Neural cell (in vitro differentiated cells): ENCODE data around the gene ATP1B4. TPM values are rescaled to one million over a fixed set of nuclear protein-coding genes. Genes with fewer than 3 reads are reported as not detected.

ENCODE experiments used
- H2AFZ ChIP-seq: fragments of 200-600, 300-800 bp; sonication (generic), shearing (Covaris generic); 2 replicates; pipeline ENCODE4 v1.6.0; 2014; ENCODE audit warnings: low read depth, mild to moderate bottlenecking, antibody characterized with exemption, low read length, moderate library complexity
- H3F3A ChIP-seq: fragments of 200-600 bp; shearing (Covaris generic); 2 replicates; pipeline ENCODE4 v1.6.1; 2016; ENCODE audit warnings: mild to moderate bottlenecking, moderate library complexity, mixed read lengths, antibody characterized with exemption, low read length; ENCODE audit not compliant: insufficient read depth, poor library complexity, severe bottlenecking
- H3K27ac ChIP-seq: fragments of 200-600, 300-800 bp; sonication (generic), shearing (Covaris generic); 2 replicates; pipeline ENCODE4 v1.5.1; 2014; ENCODE audit warnings: mild to moderate bottlenecking, low read length, moderate library complexity
- H3K27me3 ChIP-seq: fragments of 300-800, 200-600 bp; sonication (generic), shearing (Covaris generic); 2 replicates; pipeline ENCODE4 v1.6.0; 2014; ENCODE audit warnings: mild to moderate bottlenecking, low read depth, low read length, moderate library complexity; ENCODE audit not compliant: insufficient read depth
- H3K36me3 ChIP-seq: fragments of 300-800, 200-600 bp; sonication (generic), shearing (Covaris generic); 2 replicates; pipeline ENCODE4 v1.5.1; 2014; ENCODE audit warnings: mild to moderate bottlenecking, antibody characterized with exemption, low read length, moderate library complexity; ENCODE audit not compliant: insufficient read depth
- H3K4me2 ChIP-seq: fragments of 300-800, 200-600 bp; sonication (generic), shearing (Covaris generic); 2 replicates; pipeline ENCODE4 v1.6.0; 2014; ENCODE audit warnings: mild to moderate bottlenecking, low read length
- H3K4me3 ChIP-seq: fragments of 300-800, 200-600 bp; sonication (generic), shearing (Covaris generic); 2 replicates; pipeline ENCODE4 v1.5.1; 2014; ENCODE audit warnings: mild to moderate bottlenecking, low read length, moderate library complexity
- H3K79me2 ChIP-seq: fragments of 200-600 bp; shearing (Covaris generic); replicated peaks from 2 replicates; pipeline ENCODE4 v1.6.0; 2014; ENCODE audit warnings: mild to moderate bottlenecking, low read length, moderate library complexity; ENCODE audit not compliant: insufficient read depth
- H3K9ac ChIP-seq: fragments of 300-800, 200-600 bp; sonication (generic), shearing (Covaris generic); 2 replicates; pipeline ENCODE4 v1.6.1; 2016; ENCODE audit warnings: mild to moderate bottlenecking, low read length, mixed read lengths
- H3K9me2 ChIP-seq: fragments of 200-600 bp; shearing (Covaris generic); 2 replicates; pipeline ENCODE4 v1.6.1; 2016; ENCODE audit warnings: mild to moderate bottlenecking, low read length, mixed read lengths; ENCODE audit not compliant: insufficient read depth
- H3K9me3 ChIP-seq: fragments of 200-600, 300-800 bp; sonication (generic), shearing (Covaris generic); 2 replicates; pipeline ENCODE4 v1.6.1; 2016; ENCODE audit warnings: mild to moderate bottlenecking, mixed run types, low read length, moderate library complexity, mixed read lengths
- H4K20me1 ChIP-seq: fragments of 200-600 bp; shearing (Covaris generic); 2 replicates; pipeline ENCODE4 v1.6.1; 2016; ENCODE audit warnings: mild to moderate bottlenecking, mixed run types; ENCODE audit not compliant: insufficient read depth
- CTCF ChIP-seq: fragments of 450-650 bp; IDR thresholded peaks from 2 replicates; pipeline ENCODE4 v1.5.1; 2014; ENCODE audit warnings: antibody characterized with exemption, mild to moderate bottlenecking, moderate library complexity; ENCODE audit not compliant: poor library complexity, severe bottlenecking
- EP300 ChIP-seq: fragments of 450-650 bp; conservative IDR thresholded peaks from 2 replicates; pipeline ENCODE4 v1.6.1; 2014; ENCODE audit warnings: antibody characterized with exemption, mild to moderate bottlenecking, moderate library complexity; ENCODE audit not compliant: poor library complexity, severe bottlenecking
- EZH2 ChIP-seq: fragments of 200-600, 300-800 bp; shearing (Covaris generic), sonication (generic); IDR thresholded peaks from 2 replicates; pipeline ENCODE4 v1.6.1; 2014; ENCODE audit warnings: antibody characterized with exemption, low read length, borderline replicate concordance, mild to moderate bottlenecking; ENCODE audit not compliant: insufficient read depth, poor library complexity, severe bottlenecking
- MXI1 ChIP-seq: fragments of 450-650 bp; conservative IDR thresholded peaks from 2 replicates; pipeline ENCODE4 v1.6.1; 2014; ENCODE audit warnings: antibody characterized with exemption, mild to moderate bottlenecking; ENCODE audit not compliant: poor library complexity, severe bottlenecking
- POLR2AphosphoS5 ChIP-seq: IDR thresholded peaks from 2 replicates; pipeline ENCODE4 v1.6.1; 2012
- RAD21 ChIP-seq: fragments of 450-650 bp; conservative IDR thresholded peaks from 2 replicates; pipeline ENCODE4 v1.6.1; 2014; ENCODE audit warnings: antibody characterized with exemption, mild to moderate bottlenecking, moderate library complexity
- REST ChIP-seq: IDR thresholded peaks from 2 replicates; pipeline ENCODE4 v1.6.1; 2012; ENCODE audit warnings: borderline replicate concordance
- SMC3 ChIP-seq: fragments of 450-650 bp; conservative IDR thresholded peaks from 2 replicates; pipeline ENCODE4 v1.6.1; 2014; ENCODE audit warnings: antibody characterized with exemption, mild to moderate bottlenecking, moderate library complexity; ENCODE audit not compliant: poor library complexity
- TAF1 ChIP-seq: IDR thresholded peaks from 2 replicates; pipeline ENCODE4 v1.6.1; 2012; ENCODE audit warnings: low read depth
- polyA plus RNA-seq: library from polyadenylated mRNA; depleted of rRNA; stranded (reverse); fragments of >200 nt; gene quantifications from 2 replicates; pipeline ENCODE4 v1.2.3, GENCODE V29; 2014

The ATP1B4 gene
- polyA plus RNA-seq, 1 donor from 2014 or later, result not detected

GRCh38 chrX:120332394-120332793, 29.5 kb upstream of the ATP1B4 start:
- Histone ChIP-seq H3K4me3 (no peak overlapping the region), H3F3A (no peaks in the 10 kb centered on the region), H3K27me3 (no peaks in the 10 kb centered on the region), H3K9ac (no peak overlapping the region), H3K79me2 (no peaks in the 10 kb centered on the region), H3K9me3 (no peaks in the 10 kb centered on the region), H3K9me2 (no peaks in the 10 kb centered on the region), H3K4me2 (no peak overlapping the region), H3K36me3 (no peaks in the 10 kb centered on the region), H4K20me1 (no peaks in the 10 kb centered on the region), H2AFZ (no peak overlapping the region), H3K27ac (no peak overlapping the region)
- no peak for TF ChIP-seq TAF1
- TF ChIP-seq CTCF, result no peak
- no peak for TF ChIP-seq POLR2AphosphoS5
- TF ChIP-seq EP300, result no peak
- no peak for TF ChIP-seq EZH2
- TF ChIP-seq RAD21, result no peak
- TF ChIP-seq SMC3, result no peak
- no peak for TF ChIP-seq REST
- no peak for TF ChIP-seq MXI1

GRCh38 chrX:120334151-120334550, 27.7 kb upstream of the ATP1B4 start:
- Histone ChIP-seq H3K9ac (no peak overlapping the region), H3K4me3 (no peak overlapping the region), H2AFZ (no peak overlapping the region), H3K9me2 (no peaks in the 10 kb centered on the region), H3K36me3 (no peaks in the 10 kb centered on the region), H3K9me3 (no peaks in the 10 kb centered on the region), H3K79me2 (no peaks in the 10 kb centered on the region), H3K4me2 (no peak overlapping the region), H4K20me1 (no peaks in the 10 kb centered on the region), H3K27ac (no peak overlapping the region), H3K27me3 (no peaks in the 10 kb centered on the region), H3F3A (no peaks in the 10 kb centered on the region)
- TF ChIP-seq REST, result no peak
- no peak for TF ChIP-seq POLR2AphosphoS5
- TF ChIP-seq SMC3, result no peak
- TF ChIP-seq MXI1, result no peak
- TF ChIP-seq EP300, result no peak
- TF ChIP-seq CTCF, result no peak
- no peak for TF ChIP-seq TAF1
- no peak for TF ChIP-seq RAD21
- no peak for TF ChIP-seq EZH2
